Keratinocyte (primary cell): Measurements from ENCODE around the gene UGP2. TPM values are rescaled to one million over a fixed set of nuclear protein-coding genes. Genes with fewer than 3 reads are reported as not detected.

Experiments
- DNase-seq: peaks from one replicate; pipeline ENCODE4 v3.0.0-alpha.2; 2011; ENCODE audit warnings: low read depth, missing footprints, low spot score
- FAIRE-seq: peaks from 2 replicates; lab custom pipeline; 2011; peaks lifted over from hg19 to GRCh38; lab: Jason Lieb, UNC
- H2AFZ ChIP-seq: 2 replicates; pipeline ENCODE4 v1.6.0; 2012; ENCODE audit warnings: low read length, control low read depth, inconsistent platforms; ENCODE audit not compliant: control insufficient read depth
- H3K27ac ChIP-seq: 2 replicates; pipeline ENCODE4 v1.5.1; 2011; ENCODE audit warnings: low read length; ENCODE audit not compliant: control insufficient read depth, insufficient read depth
- H3K27me3 ChIP-seq: 3 replicates; pipeline ENCODE4 v1.6.0; 2011; ENCODE audit warnings: low read length; ENCODE audit not compliant: control insufficient read depth, insufficient read depth; ENCODE audit errors: extremely low read depth
- H3K36me3 ChIP-seq, 2 experiments: 2 replicates in 1 of 2; 3 replicates in 1 of 2; pipeline ENCODE4 v1.5.1; 2011; ENCODE audit warnings: low read length in 2 of 2, mild to moderate bottlenecking in 1 of 2; ENCODE audit not compliant: control insufficient read depth in 2 of 2, insufficient read depth in 2 of 2; ENCODE audit errors: extremely low read depth in 1 of 2
- H3K4me1 ChIP-seq: 3 replicates; pipeline ENCODE4 v1.5.1; 2011; ENCODE audit warnings: low read length; ENCODE audit not compliant: control insufficient read depth, insufficient read depth; ENCODE audit errors: extremely low read depth
- H3K4me2 ChIP-seq: 3 replicates; pipeline ENCODE4 v1.6.0; 2011; ENCODE audit warnings: low read depth, low read length; ENCODE audit not compliant: control insufficient read depth, insufficient read depth; ENCODE audit errors: extremely low read depth
- H3K4me3 ChIP-seq, 3 experiments: fragments of 200-600 bp in 1 of 3; sonication (generic) in 1 of 3; 2 replicates in 2 of 3; 3 replicates in 1 of 3; pipeline ENCODE4 v1.5.1; 2011 to 2016; ENCODE audit warnings: low read length in 3 of 3, mild to moderate bottlenecking in 3 of 3, control low read depth in 2 of 3, inconsistent platforms in 1 of 3, low read depth in 1 of 3, mixed read lengths in 1 of 3, mixed run types in 1 of 3, moderate library complexity in 1 of 3; ENCODE audit not compliant: control insufficient read depth in 2 of 3, insufficient read depth in 2 of 3; ENCODE audit errors: extremely low read depth in 1 of 3
- H3K79me2 ChIP-seq: 2 replicates; pipeline ENCODE4 v1.6.0; 2012; ENCODE audit warnings: low read length; ENCODE audit not compliant: control insufficient read depth, insufficient read depth
- H3K9ac ChIP-seq: 3 replicates; pipeline ENCODE4 v1.6.0; 2011; ENCODE audit warnings: low read length; ENCODE audit not compliant: control insufficient read depth, insufficient read depth; ENCODE audit errors: extremely low read depth
- H3K9me1 ChIP-seq: 3 replicates; pipeline ENCODE4 v1.6.0; 2011; ENCODE audit warnings: low read length; ENCODE audit not compliant: control insufficient read depth, insufficient read depth; ENCODE audit errors: extremely low read depth
- H3K9me3 ChIP-seq: 2 replicates; pipeline ENCODE4 v1.5.1; 2012; ENCODE audit warnings: low read depth, low read length; ENCODE audit not compliant: control insufficient read depth
- H4K20me1 ChIP-seq: 3 replicates; pipeline ENCODE4 v1.6.0; 2011; ENCODE audit warnings: low read length; ENCODE audit not compliant: control insufficient read depth, insufficient read depth; ENCODE audit errors: extremely low read depth
- CTCF ChIP-seq, 3 experiments: IDR thresholded peaks in 1 of 3; conservative IDR thresholded peaks in 1 of 3; optimal IDR thresholded peaks in 1 of 3; 2 replicates in 2 of 3; 3 replicates in 1 of 3; pipeline versions ENCODE3 to v1.5.1; 2011; ENCODE audit warnings: low read length in 3 of 3, mild to moderate bottlenecking in 3 of 3, moderate library complexity in 2 of 3, control low read depth in 1 of 3, inconsistent platforms in 1 of 3; ENCODE audit not compliant: insufficient read depth in 2 of 3; ENCODE audit errors: extremely low read depth in 1 of 3
- EZH2 ChIP-seq: IDR thresholded peaks from one replicate; pipeline ENCODE4 v1.6.1; 2012; ENCODE audit warnings: inconsistent platforms, mild to moderate bottlenecking, low read length, moderate library complexity
- dilution Hi-C: fragments of 300-500 bp; cut with MboI; formaldehyde crosslinking; loops from one replicate; pipeline ENCODE4 v1.7.0; 2020; ENCODE audit warnings: low sequenced_read_pairs; ENCODE audit not compliant: extremely low pct_ligation_motif_present
- polyA plus RNA-seq, 5 experiments: library from polyadenylated mRNA; depleted of rRNA in 3 of 5; stranded (reverse) in 3 of 5; stranded (forward) in 1 of 5; unstranded in 1 of 5; fragments of >200 nt; gene quantifications; 1 replicate in 1 of 5; 2 replicates in 3 of 5; 3 replicates in 1 of 5; pipeline versions ENCODE4 v1.2.1 to v1.2.3, GENCODE V29; 2011 to 2012; ENCODE audit warnings: missing spikeins in 2 of 5, low read depth in 1 of 5, low replicate concordance in 1 of 5

UGP2 gene
- polyA plus RNA-seq, 1 donor (not counting 4 experiments of a cell fraction or from before 2014, with no cell fraction given): 260 TPM

- Histone ChIP-seq H3K9me1 (no peaks in the 10 kb centered on the region), H3K27me3 (no peaks in the 10 kb centered on the region), H3K4me1 (no peaks in the 10 kb centered on the region), H4K20me1 (no peaks in the 10 kb centered on the region), H3K4me3 (no peak overlapping the region), H3K27ac (no peak overlapping the region), H2AFZ (no peak overlapping the region), H3K79me2 (peaks cover 22% of the 10 kb centered on the region), H3K36me3 (peaks cover 19 to 22% of the 10 kb centered on the region in 2 experiments), H3K4me2 (no peak overlapping the region), H3K9ac (no peak overlapping the region), H3K9me3 (no peaks in the 10 kb centered on the region)
- dilution Hi-C loops: no loop called here
- TF ChIP-seq EZH2: no peak
- TF ChIP-seq CTCF (optimal IDR thresholded peaks at IDR 0.05 in 1 of 3, IDR thresholded peaks at IDR 0.05 in 1 of 3, conservative IDR thresholded peaks at IDR 0.05 in 1 of 3; ENCODE audit: extremely low read depth in 1 of 3, insufficient read depth in 2 of 3, low read length in 3 of 3): no peak
- DNase-seq (no peak), FAIRE-seq (no peak)
These were observed 40.9 kb downstream of the UGP2 start for GRCh38 chr2:63882395-63883105.

DNA sequence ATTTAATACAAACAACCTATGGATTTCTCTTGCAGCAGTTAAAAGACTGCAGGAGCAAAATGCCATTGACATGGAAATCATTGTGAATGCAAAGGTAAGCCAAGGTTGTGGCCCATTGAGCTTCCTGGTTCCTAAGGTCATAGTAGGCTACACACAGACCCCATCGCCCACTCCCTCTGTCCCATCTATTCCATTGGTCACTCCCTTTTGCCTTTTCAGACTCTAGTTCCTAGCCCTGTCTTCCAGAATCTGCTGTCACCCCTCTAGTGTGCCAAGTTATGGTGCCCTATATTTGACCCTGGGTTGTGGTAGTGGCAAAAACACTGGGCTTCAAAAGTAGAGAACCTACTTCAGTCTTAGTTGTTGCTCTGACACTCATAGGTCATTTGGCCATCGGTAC lies 44.7 kb downstream of the UGP2 start:
- Histone ChIP-seq H3K27ac (no peak overlapping the region), H3K4me3 (no peak overlapping the region), H3K79me2 (peaks cover 3% of the 10 kb centered on the region), H3K4me1 (no peaks in the 10 kb centered on the region), H3K9ac (no peak overlapping the region), H2AFZ (no peak overlapping the region), H3K27me3 (no peaks in the 10 kb centered on the region), H3K9me1 (no peaks in the 10 kb centered on the region), H4K20me1 (no peaks in the 10 kb centered on the region), H3K4me2 (no peak overlapping the region), H3K36me3 (peaks cover 23 to 26% of the 10 kb centered on the region in 2 experiments), H3K9me3 (no peaks in the 10 kb centered on the region)
- dilution Hi-C loops: no loop called here
- DNase-seq: no peak
- no peak for FAIRE-seq
- no peak for TF ChIP-seq CTCF (optimal IDR thresholded peaks at IDR 0.05 in 1 of 3, IDR thresholded peaks at IDR 0.05 in 1 of 3, conservative IDR thresholded peaks at IDR 0.05 in 1 of 3; ENCODE audit: extremely low read depth in 1 of 3, insufficient read depth in 2 of 3, low read length in 3 of 3)
- TF ChIP-seq EZH2: no peak
